HG02852 (cell line): ENCODE data around the gene RYR1.
"Not testable (repeated sequence)": the region's sequence is repeated elsewhere in the genome, so short reads cannot be mapped to it uniquely, and the experiment has no call there.

Source experiments
- ATAC-seq: cut with Tn5 transposase; IDR thresholded peaks from one replicate; pipeline ENCODE4 v1.9.1; 2021; ENCODE audit warnings: mild to moderate bottlenecking, moderate library complexity; ENCODE audit not compliant: unreplicated experiment

Gene RYR1

GRCh38 chr19:38455031-38455430, 21.5 kb downstream of the RYR1 start:
- no peak for ATAC-seq

GRCh38 chr19:38457202-38457601, 23.7 kb downstream of the RYR1 start:
- ATAC-seq: no peak

GRCh38 chr19:38457690-38458405, 24.4 kb downstream of the RYR1 start:
- no peak for ATAC-seq

GRCh38 chr19:38458991-38459390, 25.5 kb downstream of the RYR1 start:
- ATAC-seq: no peak

- no peak for ATAC-seq
These were observed 29.9 kb downstream of the RYR1 start for GRCh38 chr19:38463365-38463764.

- ATAC-seq: no peak
These were observed 31.1 kb downstream of the RYR1 start for GRCh38 chr19:38464421-38465082.

GRCh38 chr19:38466050-38466449, 32.6 kb downstream of the RYR1 start:
- no peak for ATAC-seq

GRCh38 chr19:38467541-38468525, 34.3 kb downstream of the RYR1 start:
- ATAC-seq: no peak

- no peak for ATAC-seq
These were observed 35.7 kb downstream of the RYR1 start for GRCh38 chr19:38469151-38469550.

- ATAC-seq: no peak
These were observed 37.4 kb downstream of the RYR1 start for GRCh38 chr19:38470788-38471480.

GRCh38 chr19:38472725-38473124, 39.2 kb downstream of the RYR1 start:
- ATAC-seq: not testable (repeated sequence)

- ATAC-seq: no peak
These were observed 39.7 kb downstream of the RYR1 start for GRCh38 chr19:38473201-38473600.

- no peak for ATAC-seq
These were observed 41.7 kb downstream of the RYR1 start for GRCh38 chr19:38475176-38475575.

GRCh38 chr19:38478273-38478971, 44.9 kb downstream of the RYR1 start:
- ATAC-seq: no peak

- ATAC-seq: no peak
These were observed 49.0 kb downstream of the RYR1 start for GRCh38 chr19:38482496-38482895.

- ATAC-seq: no peak
These were observed 49.6 kb downstream of the RYR1 start for GRCh38 chr19:38483016-38483630.

GRCh38 chr19:38484747-38485146, 51.3 kb downstream of the RYR1 start:
- no peak for ATAC-seq

GRCh38 chr19:38485541-38486285, 52.2 kb downstream of the RYR1 start:
- no peak for ATAC-seq

- ATAC-seq: no peak
These were observed 53.3 kb downstream of the RYR1 start for GRCh38 chr19:38486731-38487336.
